HG03575 (cell line): ENCODE data around the gene ENPP3.

ENCODE experiments used
- ATAC-seq: cut with Tn5 transposase; IDR thresholded peaks from one replicate; pipeline ENCODE4 v1.9.1; 2021; ENCODE audit not compliant: unreplicated experiment, insufficient number of reproducible peaks, low FRiP score; ENCODE audit errors: extremely low read depth

ENPP3 gene

GRCh38 chr6:131640576-131640975 lies 3.5 kb downstream of the ENPP3 start:
- no peak for ATAC-seq

- no peak for ATAC-seq
These were observed 4.5 kb downstream of the ENPP3 start for GRCh38 chr6:131641554-131641953.

GRCh38 chr6:131642565-131642964 lies 5.5 kb downstream of the ENPP3 start:
- no peak for ATAC-seq

GRCh38 chr6:131642987-131643611 lies 6.0 kb downstream of the ENPP3 start:
- ATAC-seq = no peak

- no peak for ATAC-seq
These were observed 6.9 kb downstream of the ENPP3 start for GRCh38 chr6:131643855-131644460.

GRCh38 chr6:131644921-131645320 lies 7.8 kb downstream of the ENPP3 start:
- no peak for ATAC-seq

GRCh38 chr6:131645846-131646245 lies 8.7 kb downstream of the ENPP3 start:
- ATAC-seq = no peak

GRCh38 chr6:131646249-131646670 lies 9.2 kb downstream of the ENPP3 start:
- no peak for ATAC-seq

GRCh38 chr6:131651782-131652181 lies 14.7 kb downstream of the ENPP3 start:
- no peak for ATAC-seq

GRCh38 chr6:131652472-131652871 lies 15.4 kb downstream of the ENPP3 start:
- no peak for ATAC-seq

- no peak for ATAC-seq
These were observed 17.2 kb downstream of the ENPP3 start for GRCh38 chr6:131654326-131654725.

- ATAC-seq = no peak
These were observed 18.3 kb downstream of the ENPP3 start for GRCh38 chr6:131655387-131655786.

- ATAC-seq = no peak
These were observed 18.8 kb downstream of the ENPP3 start for GRCh38 chr6:131655951-131656350.

GRCh38 chr6:131656667-131657066 lies 19.6 kb downstream of the ENPP3 start:
- no peak for ATAC-seq

GRCh38 chr6:131657222-131657621 lies 20.1 kb downstream of the ENPP3 start:
- ATAC-seq = no peak

GRCh38 chr6:131657630-131658111 lies 20.6 kb downstream of the ENPP3 start:
- no peak for ATAC-seq

GRCh38 chr6:131658287-131658686 lies 21.2 kb downstream of the ENPP3 start:
- no peak for ATAC-seq

GRCh38 chr6:131660195-131660594 lies 23.1 kb downstream of the ENPP3 start:
- no peak for ATAC-seq

GRCh38 chr6:131663578-131664165 lies 26.6 kb downstream of the ENPP3 start:
- no peak for ATAC-seq

- no peak for ATAC-seq
These were observed 32.8 kb downstream of the ENPP3 start for GRCh38 chr6:131669891-131670290.
